ENCODE results near the gene HMMR. TPM values are rescaled to one million over a fixed set of nuclear protein-coding genes. Genes with fewer than 3 reads are reported as not detected.

The HMMR gene
- total RNA-seq, 4 donors from 2014 or later: 0.32 to 2.6 (median 1.0) TPM; not detected in 1

DNA sequence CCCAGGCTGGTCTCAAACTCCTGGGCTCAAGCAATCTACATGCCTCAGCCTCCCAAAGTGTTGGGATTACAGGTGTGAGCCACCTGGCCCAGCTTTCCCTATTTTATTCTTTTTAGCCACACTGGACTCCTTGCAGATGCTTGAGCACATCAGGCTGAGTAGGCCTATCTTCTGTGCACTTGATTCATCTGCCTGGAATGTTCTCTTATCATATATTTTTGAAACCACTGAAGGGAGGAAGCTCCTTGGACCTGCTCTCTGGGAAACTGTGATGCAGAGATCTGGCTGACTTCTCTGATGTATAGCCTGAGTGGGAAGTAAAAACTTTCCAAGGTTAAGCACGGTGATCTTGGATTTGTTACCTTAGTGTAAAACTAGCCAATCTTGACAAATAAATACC, 38.5 kb downstream of the HMMR start:
- DNase-seq (ENCODE audit: low spot score) (no peak), ATAC-seq (ENCODE audit: low FRiP score) (peak; percentile 68)
- TF ChIP-seq, protein P1, sequence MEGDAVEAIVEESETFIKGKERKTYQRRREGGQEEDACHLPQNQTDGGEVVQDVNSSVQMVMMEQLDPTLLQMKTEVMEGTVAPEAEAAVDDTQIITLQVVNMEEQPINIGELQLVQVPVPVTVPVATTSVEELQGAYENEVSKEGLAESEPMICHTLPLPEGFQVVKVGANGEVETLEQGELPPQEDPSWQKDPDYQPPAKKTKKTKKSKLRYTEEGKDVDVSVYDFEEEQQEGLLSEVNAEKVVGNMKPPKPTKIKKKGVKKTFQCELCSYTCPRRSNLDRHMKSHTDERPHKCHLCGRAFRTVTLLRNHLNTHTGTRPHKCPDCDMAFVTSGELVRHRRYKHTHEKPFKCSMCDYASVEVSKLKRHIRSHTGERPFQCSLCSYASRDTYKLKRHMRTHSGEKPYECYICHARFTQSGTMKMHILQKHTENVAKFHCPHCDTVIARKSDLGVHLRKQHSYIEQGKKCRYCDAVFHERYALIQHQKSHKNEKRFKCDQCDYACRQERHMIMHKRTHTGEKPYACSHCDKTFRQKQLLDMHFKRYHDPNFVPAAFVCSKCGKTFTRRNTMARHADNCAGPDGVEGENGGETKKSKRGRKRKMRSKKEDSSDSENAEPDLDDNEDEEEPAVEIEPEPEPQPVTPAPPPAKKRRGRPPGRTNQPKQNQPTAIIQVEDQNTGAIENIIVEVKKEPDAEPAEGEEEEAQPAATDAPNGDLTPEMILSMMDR (IDR thresholded peaks at IDR 0.05): no peak

DNA sequence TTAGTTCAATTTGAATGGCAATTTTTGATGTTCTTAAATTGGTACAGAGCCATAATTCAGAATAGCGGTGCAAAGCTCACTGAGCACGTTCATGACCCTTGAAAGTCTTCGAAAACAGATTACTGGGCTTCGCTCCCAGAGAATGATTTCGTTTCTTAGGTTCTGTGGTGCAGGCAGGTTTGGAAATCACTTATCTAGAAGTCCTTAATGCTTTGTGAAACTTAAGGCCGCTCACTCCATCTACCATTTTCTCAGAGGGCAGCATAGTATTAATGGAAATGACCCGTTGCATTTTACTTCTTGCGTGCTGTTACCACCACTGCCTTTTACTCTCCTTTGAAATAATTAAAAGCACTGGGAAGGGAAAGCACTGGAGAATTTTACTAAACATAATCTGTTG, 42.1 kb downstream of the HMMR start:
- TF ChIP-seq, protein P1 (IDR thresholded peaks at IDR 0.05): no peak
- ATAC-seq (ENCODE audit: low FRiP score): no peak
- no peak for DNase-seq (ENCODE audit: low spot score)

DNA sequence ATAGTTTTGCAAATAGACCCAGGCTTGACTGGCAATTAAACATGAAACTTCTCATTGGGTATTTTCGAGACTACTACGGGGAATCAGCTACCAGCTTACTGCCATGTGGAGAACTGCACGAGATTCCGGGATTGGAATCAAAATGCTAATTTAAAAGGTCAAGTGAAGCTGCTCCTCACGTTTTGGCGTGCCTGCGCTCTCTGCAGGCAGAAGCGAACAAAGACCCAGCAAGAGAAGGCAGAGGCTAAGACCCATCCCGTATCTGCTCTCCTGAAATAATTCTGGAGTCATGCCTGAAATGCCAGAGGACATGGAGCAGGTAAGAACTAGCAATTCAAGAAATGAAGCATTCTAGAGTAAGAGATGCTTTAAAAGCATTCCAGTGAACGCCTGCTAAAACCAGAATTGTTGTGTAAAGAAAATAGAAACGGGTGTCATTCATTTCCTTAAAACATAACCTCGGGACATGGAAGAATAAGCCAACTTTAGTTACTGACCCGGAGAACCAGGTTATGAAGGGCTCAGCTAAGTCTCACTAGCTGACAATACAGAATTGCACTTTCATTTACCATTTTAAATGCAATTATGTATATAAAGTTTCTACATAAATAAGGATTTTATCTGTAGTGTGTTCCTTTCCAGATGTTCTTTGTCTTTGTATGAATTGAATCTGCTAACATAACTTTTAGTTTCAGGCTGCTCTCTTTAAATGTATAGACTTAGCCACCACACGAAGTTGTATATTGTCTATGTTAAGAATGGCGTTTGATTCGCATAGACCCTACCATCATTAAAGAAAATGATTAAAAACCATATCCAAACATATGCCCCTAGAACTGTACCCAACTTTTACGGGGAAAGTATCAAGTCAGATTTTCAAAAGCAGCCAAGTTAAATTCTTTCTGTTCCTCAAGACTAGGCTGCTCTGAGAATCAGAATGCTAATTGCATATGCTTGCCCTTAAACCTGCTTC, 43.0 kb downstream of the HMMR start:
- no peak for DNase-seq (ENCODE audit: low spot score)
- no peak for ATAC-seq (ENCODE audit: low FRiP score)
- TF ChIP-seq, protein P1 (IDR thresholded peaks at IDR 0.05): no peak

DNA sequence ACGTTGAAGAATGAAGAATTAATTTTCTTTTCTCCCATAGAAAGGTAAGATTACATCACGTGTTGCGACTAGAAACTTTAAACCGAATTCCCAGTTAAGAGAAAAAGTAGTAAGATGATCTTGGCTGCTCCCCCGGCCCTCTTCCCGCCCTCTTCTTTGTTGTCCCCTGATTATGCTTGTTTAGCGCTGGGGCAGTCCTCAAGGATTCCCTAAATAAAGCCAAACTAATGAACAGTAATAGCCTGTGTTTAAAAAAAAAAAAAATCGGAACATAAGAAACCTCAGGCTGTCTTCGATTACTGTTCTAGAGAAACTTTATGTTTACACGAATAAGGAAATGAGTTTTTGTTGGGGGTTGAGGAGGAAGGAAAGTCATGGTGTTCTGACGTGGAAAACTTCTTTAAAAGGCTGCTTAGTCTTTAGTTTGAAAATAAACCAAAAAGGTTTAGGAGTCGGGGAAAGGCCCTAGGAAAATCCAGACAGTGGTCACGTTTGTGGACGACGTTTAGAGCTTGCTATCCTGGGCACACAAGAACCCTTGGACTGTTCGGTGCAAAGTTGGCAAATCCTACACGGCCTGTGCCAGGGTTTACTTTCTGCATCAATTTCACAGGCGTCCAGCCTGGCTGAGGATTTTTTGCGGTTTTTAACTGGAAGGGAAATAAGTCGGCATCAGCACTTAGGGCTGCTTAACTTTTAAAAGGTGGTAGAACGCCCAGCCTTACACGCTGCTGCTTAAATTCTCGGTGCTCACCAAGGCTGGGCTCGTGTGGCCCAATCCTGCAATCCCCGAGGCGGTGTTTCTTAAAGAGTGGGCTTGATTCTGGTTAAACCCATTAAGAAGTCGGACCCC, 43.9 kb downstream of the HMMR start:
- TF ChIP-seq, protein P1 (IDR thresholded peaks at IDR 0.05): no peak
- ATAC-seq (ENCODE audit: low FRiP score) (peak; percentile 15), DNase-seq (ENCODE audit: low spot score) (no peak)

DNA sequence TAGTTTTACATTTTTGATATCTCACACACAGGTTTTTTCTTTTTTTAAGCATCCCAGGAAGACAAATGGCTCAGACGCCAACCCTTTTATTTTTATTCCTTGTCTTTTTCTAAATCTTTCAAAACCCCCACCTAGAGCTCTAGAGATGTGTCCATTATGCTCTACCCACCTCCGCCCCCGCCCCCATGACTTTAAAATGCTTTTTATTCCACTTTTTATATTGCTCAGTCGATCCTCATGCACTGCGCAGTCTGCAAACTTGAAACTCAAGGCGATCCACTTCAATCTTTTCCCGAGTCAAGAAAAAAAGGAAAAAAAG, 44.6 kb downstream of the HMMR start:
- DNase-seq (ENCODE audit: low spot score) (no peak), ATAC-seq (ENCODE audit: low FRiP score) (peak; percentile 4)
- TF ChIP-seq, protein P1 (IDR thresholded peaks at IDR 0.05): no peak

DNA sequence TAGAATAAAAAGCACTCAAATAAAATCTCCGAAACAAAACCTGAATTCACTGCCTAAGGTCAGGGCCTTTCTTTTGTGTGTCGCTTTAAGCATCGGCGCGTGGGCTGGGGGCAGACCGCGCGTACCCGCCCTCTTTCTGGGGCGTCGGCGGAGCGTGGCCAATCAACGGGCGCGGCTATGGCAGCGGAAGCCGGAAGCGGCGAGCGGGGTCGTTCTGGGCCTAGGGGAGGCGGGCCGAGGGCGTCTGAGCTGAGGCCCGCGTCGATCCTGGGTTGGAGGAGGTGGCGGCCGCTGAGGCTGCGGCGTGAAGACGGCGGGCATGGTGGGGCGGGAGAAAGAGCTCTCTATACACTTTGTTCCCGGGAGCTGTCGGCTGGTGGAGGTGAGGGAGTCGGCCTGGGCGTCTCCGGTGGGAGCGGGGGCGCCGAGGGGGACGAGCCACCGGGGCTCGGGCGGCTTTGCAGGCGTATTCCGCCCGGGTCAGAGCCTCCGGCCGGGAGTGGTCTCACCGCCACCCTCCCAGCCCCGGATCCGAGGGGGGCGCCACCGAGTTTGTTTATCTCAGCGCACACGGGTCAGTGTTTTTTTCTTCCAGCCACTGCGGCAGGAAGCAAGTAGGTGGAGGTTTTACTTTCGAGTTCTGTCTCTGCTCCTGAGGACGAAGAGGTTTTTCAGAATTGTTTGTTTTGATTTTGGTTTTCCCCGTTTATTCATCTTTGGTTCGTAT, 45.1 kb downstream of the HMMR start, which contains the start of gene MAT2B:
Gene MAT2B, plus strand, starts transcription at position 252 of the 727 bp plus-strand sequence. Its CDS starts 68 bp downstream, at position 320.
- DNase-seq (ENCODE audit: low spot score) (peak; percentile 84), ATAC-seq (ENCODE audit: low FRiP score) (peak; percentile 98)
- TF ChIP-seq, protein P1 (IDR thresholded peaks at IDR 0.05): no peak
